ENCODE results near the gene GTPBP6. TPM values are rescaled to one million over a fixed set of nuclear protein-coding genes. Genes with fewer than 3 reads are reported as not detected.

GTPBP6 gene
- total and polyA plus RNA-seq, 2 donors (not counting 3 experiments of a cell fraction or from before 2014, with no cell fraction given): 39.1 to 63.5 TPM

DNA sequence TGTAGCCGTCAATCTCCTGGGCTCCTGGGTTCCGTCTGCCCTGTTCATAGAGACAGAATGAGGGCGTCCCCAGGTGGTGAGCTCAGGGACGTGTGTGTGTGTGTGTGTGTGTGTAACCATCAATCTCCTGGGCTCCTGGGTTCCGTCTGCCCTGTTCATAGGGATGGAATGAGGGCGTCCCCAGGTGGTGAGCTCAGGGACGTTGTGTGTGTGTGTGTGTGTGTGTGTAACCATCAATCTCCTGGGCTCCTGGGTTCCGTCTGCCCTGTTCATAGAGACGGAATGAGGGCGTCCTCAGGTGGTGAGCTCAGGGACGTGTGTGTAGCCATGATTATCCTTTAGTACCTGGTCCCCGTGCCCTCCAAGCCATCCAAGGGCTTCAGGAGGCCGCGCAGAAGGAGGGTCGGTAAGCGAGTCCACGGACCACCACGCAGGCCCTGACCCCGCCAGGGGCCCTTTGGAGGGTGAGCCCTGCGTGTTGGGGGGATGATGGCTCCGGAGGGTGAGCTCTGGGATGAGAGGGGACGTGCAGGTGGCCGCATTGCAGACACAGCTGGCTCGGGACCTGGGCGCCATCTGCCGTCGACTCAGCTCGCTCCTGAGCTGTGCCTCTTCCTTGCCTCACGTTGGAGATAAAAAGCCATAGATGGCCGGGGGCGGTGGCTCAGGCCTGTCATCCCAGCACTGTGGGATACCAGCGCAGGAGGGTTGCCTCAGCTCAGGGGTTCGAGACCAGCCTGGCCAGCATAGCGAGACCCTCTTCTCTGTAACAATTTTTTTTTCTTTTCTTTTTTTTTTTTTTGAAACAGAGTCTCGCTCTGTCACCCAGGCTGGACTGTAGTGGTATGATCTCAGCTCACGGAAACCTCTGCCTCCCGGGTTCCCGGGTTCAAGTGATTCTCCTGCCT, 5.4 kb upstream of the GTPBP6 start:
- Histone ChIP-seq H3K4me2 (ENCODE audit: insufficient read depth, low read length) (no peak overlapping the region), H3K4me1 (ENCODE audit: control insufficient read depth, extremely low read depth, insufficient read depth, low read length) (peaks cover 5% of the 10 kb centered on the region), H3K4me3 (replicated peaks in 1 of 3; ENCODE audit: insufficient read depth in 1 of 3, low read depth in 1 of 3, low read length in 3 of 3) (no peak overlapping the region), H3K36me3 (ENCODE audit: control insufficient read depth in 2 of 2, extremely low read depth in 1 of 2, insufficient read depth in 2 of 2, low read length in 2 of 2) (no peaks in the 10 kb centered on the region), H3K9ac (replicated peaks; ENCODE audit: extremely low read depth, insufficient read depth, low read length) (no peak overlapping the region), H3K79me2 (ENCODE audit: control insufficient read depth, insufficient read depth, low read length) (peaks cover 7% of the 10 kb centered on the region), H3K27ac (ENCODE audit: insufficient read depth, low read depth, low read length) (no peak overlapping the region), H3K9me3 (replicated peaks; ENCODE audit: control insufficient read depth, insufficient read depth, low read length) (no peaks in the 10 kb centered on the region), H3K9me1 (replicated peaks; ENCODE audit: control insufficient read depth, extremely low read depth, insufficient read depth, low read length) (no peaks in the 10 kb centered on the region), H2AFZ (ENCODE audit: low read depth, low read length) (no peak overlapping the region), H3K27me3 (ENCODE audit: control insufficient read depth in 2 of 2, insufficient read depth in 2 of 2, low read length in 2 of 2) (no peaks in the 10 kb centered on the region), H4K20me1 (replicated peaks; ENCODE audit: control insufficient read depth, extremely low read depth, insufficient read depth, low read length) (no peaks in the 10 kb centered on the region)
- intact Hi-C loops (cut with micrococcal nuclease): no loop called here
- FAIRE-seq (no peak), DNase-seq (ENCODE audit: low read depth, low spot score) (no peak)
- BruUV-seq (replicated peaks): no TSS peak
- TF ChIP-seq, protein P1, sequence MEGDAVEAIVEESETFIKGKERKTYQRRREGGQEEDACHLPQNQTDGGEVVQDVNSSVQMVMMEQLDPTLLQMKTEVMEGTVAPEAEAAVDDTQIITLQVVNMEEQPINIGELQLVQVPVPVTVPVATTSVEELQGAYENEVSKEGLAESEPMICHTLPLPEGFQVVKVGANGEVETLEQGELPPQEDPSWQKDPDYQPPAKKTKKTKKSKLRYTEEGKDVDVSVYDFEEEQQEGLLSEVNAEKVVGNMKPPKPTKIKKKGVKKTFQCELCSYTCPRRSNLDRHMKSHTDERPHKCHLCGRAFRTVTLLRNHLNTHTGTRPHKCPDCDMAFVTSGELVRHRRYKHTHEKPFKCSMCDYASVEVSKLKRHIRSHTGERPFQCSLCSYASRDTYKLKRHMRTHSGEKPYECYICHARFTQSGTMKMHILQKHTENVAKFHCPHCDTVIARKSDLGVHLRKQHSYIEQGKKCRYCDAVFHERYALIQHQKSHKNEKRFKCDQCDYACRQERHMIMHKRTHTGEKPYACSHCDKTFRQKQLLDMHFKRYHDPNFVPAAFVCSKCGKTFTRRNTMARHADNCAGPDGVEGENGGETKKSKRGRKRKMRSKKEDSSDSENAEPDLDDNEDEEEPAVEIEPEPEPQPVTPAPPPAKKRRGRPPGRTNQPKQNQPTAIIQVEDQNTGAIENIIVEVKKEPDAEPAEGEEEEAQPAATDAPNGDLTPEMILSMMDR (IDR thresholded peaks at IDR 0.05; ENCODE audit: extremely low read depth in 1 of 2, insufficient read depth in 1 of 2, low read depth in 1 of 2, low read length in 2 of 2): peak in 1 of 2 donors; percentile 33
- no peak for TF ChIP-seq EZH2 (IDR thresholded peaks at IDR 0.05; ENCODE audit: borderline replicate concordance, low read depth, low read length, severe bottlenecking)
- CTCF ChIA-PET: no interaction called here
- dilution Hi-C loops (cut with MboI; ENCODE audit: extremely low pct_ligation_motif_present, low sequenced_read_pairs): no loop called here
- POLR2A ChIA-PET: no interaction called here

DNA sequence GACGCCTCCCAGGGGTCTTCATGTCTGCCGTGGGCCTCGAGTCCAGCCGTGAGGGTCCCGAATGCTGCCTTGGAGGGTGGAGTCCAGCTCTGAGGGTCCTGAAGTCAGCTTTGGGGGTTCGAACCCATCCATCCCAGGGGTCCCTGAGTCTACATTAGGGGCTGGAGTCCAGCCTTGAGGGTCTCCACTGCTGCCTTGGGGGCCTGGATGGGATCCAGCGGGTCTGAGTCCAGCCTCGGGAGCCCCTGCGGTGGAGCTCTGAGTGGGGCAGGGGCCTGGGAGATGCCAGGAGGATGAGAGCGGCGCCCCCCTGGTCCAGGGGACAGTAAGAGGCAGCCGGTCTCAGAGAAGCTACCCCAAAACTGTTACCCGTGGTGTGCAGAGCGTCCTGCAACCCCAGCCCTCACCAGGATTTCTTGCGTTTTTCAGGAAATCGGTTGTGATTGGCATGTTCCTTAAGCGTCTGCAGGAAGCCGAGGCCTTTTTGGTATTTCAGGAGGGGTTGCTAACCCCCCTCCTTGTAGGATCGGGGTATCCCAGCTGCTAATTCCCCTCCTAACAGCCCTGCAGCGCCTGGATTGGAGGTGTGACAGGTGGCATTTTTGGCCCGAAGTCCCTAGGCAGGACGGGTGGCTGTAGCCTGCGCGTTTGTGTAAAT, 1.7 kb upstream of the GTPBP6 start:
- Histone ChIP-seq H4K20me1 (replicated peaks; ENCODE audit: control insufficient read depth, extremely low read depth, insufficient read depth, low read length) (no peaks in the 10 kb centered on the region), H3K9me3 (replicated peaks; ENCODE audit: control insufficient read depth, insufficient read depth, low read length) (no peaks in the 10 kb centered on the region), H3K27ac (ENCODE audit: insufficient read depth, low read depth, low read length) (peak overlapping the region; percentile 84), H3K4me2 (ENCODE audit: insufficient read depth, low read length) (peak overlapping the region; percentile 73), H3K9me1 (replicated peaks; ENCODE audit: control insufficient read depth, extremely low read depth, insufficient read depth, low read length) (no peaks in the 10 kb centered on the region), H3K4me1 (ENCODE audit: control insufficient read depth, extremely low read depth, insufficient read depth, low read length) (peaks cover 5% of the 10 kb centered on the region), H3K9ac (replicated peaks; ENCODE audit: extremely low read depth, insufficient read depth, low read length) (peak overlapping the region; percentile 92), H3K27me3 (ENCODE audit: control insufficient read depth in 2 of 2, insufficient read depth in 2 of 2, low read length in 2 of 2) (no peaks in the 10 kb centered on the region), H2AFZ (ENCODE audit: low read depth, low read length) (no peak overlapping the region), H3K79me2 (ENCODE audit: control insufficient read depth, insufficient read depth, low read length) (peaks cover 19% of the 10 kb centered on the region), H3K4me3 (replicated peaks in 1 of 3; ENCODE audit: insufficient read depth in 1 of 3, low read depth in 1 of 3, low read length in 3 of 3) (peak overlapping the region; percentile 66 to 89 (median 75)), H3K36me3 (ENCODE audit: control insufficient read depth in 2 of 2, extremely low read depth in 1 of 2, insufficient read depth in 2 of 2, low read length in 2 of 2) (peaks cover 2% of the 10 kb centered on the region in 2 experiments)
- TF ChIP-seq POLR2A (IDR thresholded peaks at IDR 0.05; ENCODE audit: low read depth, low read length) (no peak), FOS (IDR thresholded peaks at IDR 0.05; ENCODE audit: borderline replicate concordance, insufficient read depth, low read length) (no peak), GATA2 (IDR thresholded peaks at IDR 0.05; ENCODE audit: insufficient read depth, insufficient read length, low read depth, low read length) (no peak), POLR2AphosphoS5 (IDR thresholded peaks at IDR 0.05; ENCODE audit: insufficient read depth, low read depth, low read length) (no peak), JUN (IDR thresholded peaks at IDR 0.05; ENCODE audit: borderline replicate concordance, insufficient read depth, insufficient read length, low read depth) (no peak), MYC (IDR thresholded peaks at IDR 0.05; ENCODE audit: low read depth, low read length) (no peak), EZH2 (IDR thresholded peaks at IDR 0.05; ENCODE audit: borderline replicate concordance, low read depth, low read length, severe bottlenecking) (no peak)
- TF ChIP-seq, protein P1 (IDR thresholded peaks at IDR 0.05; ENCODE audit: extremely low read depth in 1 of 2, insufficient read depth in 1 of 2, low read depth in 1 of 2, low read length in 2 of 2): no peak
- TF ChIP-seq, protein P2, sequence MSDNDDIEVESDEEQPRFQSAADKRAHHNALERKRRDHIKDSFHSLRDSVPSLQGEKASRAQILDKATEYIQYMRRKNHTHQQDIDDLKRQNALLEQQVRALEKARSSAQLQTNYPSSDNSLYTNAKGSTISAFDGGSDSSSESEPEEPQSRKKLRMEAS (IDR thresholded peaks at IDR 0.05; ENCODE audit: insufficient read depth, insufficient read length): no peak
- FAIRE-seq: no peak
- intact Hi-C loops (cut with micrococcal nuclease) (no loop called here), dilution Hi-C loops (cut with MboI; ENCODE audit: extremely low pct_ligation_motif_present, low sequenced_read_pairs) (no loop called here)
- DNase-seq (ENCODE audit: low read depth, low spot score): peak; percentile 28
- BruUV-seq (replicated peaks): no TSS peak
- POLR2A ChIA-PET: no interaction called here
- CTCF ChIA-PET: no interaction called here
